ENCODE data around the gene CD44.

CD44 gene

GRCh38 chr11:35109041-35109440 lies 29.9 kb upstream of the CD44 start:
- no peak overlapping the region for H3K4me3 ChIP-seq (replicated peaks; ENCODE audit: low read depth, low read length)
- H3K36me3 ChIP-seq (ENCODE audit: control insufficient read depth, insufficient read depth, low read length), result no peaks in the 10 kb centered on the region
- no peaks in the 10 kb centered on the region for H3K27me3 ChIP-seq (replicated peaks; ENCODE audit: control insufficient read depth, insufficient read depth, low read length)
- no peak for DNase-seq (ENCODE audit: extremely low read depth, insufficient read length)
- TF ChIP-seq CTCF (IDR thresholded peaks at IDR 0.05; ENCODE audit: insufficient read depth, low read length, poor library complexity, severe bottlenecking), result no peak

DNA sequence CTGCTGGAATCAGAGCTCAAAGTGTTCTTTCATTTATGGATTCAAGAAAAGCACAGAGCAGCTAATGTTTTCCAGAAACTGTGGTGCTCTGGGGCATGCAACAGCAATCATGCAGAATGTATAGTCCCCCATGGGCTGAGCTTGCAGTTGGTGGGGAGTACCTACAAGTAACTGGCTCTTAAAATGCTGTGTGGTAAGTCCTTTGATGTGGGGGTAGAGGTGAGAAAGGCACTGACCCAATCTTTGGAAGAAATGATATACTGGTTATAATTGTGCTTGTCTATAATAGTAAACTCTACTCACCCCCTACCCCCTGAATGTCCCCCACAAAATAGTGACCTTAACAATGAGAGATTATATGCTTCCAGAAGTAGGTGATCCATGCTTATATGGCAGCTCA lies 29.1 kb upstream of the CD44 start:
- Histone ChIP-seq H3K27me3 (replicated peaks; ENCODE audit: control insufficient read depth, insufficient read depth, low read length) (no peaks in the 10 kb centered on the region), H3K36me3 (ENCODE audit: control insufficient read depth, insufficient read depth, low read length) (no peaks in the 10 kb centered on the region), H3K4me3 (replicated peaks; ENCODE audit: low read depth, low read length) (no peak overlapping the region)
- TF ChIP-seq CTCF (IDR thresholded peaks at IDR 0.05; ENCODE audit: insufficient read depth, low read length, poor library complexity, severe bottlenecking), result no peak
- no peak for DNase-seq (ENCODE audit: extremely low read depth, insufficient read length)

DNA sequence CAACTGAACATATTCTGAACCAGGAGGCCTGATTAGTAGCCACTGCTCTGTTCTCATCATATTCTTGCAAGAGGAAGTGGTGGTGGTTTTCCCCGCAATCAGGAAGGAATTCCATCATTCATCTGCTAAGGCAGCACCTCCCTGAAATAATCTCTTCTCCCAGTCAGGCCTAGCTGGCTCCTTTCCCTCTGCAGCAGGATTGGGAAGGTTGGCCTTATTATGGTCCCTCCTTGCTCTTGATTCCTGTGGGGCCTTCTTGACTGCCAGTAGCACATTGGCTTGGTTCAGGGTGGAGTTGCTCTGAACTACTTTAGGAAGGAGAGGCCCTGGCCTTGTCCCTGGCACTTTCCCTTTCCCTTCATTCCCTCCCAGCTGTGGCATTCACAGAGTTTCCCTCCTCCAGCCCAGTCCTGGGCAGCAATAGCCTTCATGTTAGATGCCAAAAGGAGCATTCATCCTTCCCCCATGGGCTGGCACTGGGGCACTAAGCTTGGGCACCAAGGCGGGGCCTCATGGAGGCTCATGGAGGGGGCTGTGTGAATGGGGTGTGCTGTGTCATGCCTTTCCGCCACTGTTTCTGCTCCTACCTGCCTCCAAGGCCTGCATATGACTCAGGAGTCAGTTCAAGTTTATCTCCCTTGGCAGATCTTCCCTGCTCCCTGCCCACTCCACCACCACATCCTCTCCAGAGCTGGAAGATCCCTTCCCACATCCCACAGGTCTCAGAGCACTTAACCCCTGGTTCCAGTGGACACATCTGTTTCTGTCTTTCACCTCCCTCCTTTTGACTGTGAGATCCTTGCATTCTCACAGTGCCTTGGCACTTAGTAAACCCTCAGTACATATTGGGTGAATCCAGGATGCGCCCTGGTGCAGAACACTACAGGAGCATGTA lies 27.6 kb upstream of the CD44 start:
- Histone ChIP-seq H3K27me3 (replicated peaks; ENCODE audit: control insufficient read depth, insufficient read depth, low read length) (no peaks in the 10 kb centered on the region), H3K4me3 (replicated peaks; ENCODE audit: low read depth, low read length) (no peak overlapping the region), H3K36me3 (ENCODE audit: control insufficient read depth, insufficient read depth, low read length) (no peaks in the 10 kb centered on the region)
- DNase-seq (ENCODE audit: extremely low read depth, insufficient read length), result no peak
- no peak for TF ChIP-seq CTCF (IDR thresholded peaks at IDR 0.05; ENCODE audit: insufficient read depth, low read length, poor library complexity, severe bottlenecking)

DNA sequence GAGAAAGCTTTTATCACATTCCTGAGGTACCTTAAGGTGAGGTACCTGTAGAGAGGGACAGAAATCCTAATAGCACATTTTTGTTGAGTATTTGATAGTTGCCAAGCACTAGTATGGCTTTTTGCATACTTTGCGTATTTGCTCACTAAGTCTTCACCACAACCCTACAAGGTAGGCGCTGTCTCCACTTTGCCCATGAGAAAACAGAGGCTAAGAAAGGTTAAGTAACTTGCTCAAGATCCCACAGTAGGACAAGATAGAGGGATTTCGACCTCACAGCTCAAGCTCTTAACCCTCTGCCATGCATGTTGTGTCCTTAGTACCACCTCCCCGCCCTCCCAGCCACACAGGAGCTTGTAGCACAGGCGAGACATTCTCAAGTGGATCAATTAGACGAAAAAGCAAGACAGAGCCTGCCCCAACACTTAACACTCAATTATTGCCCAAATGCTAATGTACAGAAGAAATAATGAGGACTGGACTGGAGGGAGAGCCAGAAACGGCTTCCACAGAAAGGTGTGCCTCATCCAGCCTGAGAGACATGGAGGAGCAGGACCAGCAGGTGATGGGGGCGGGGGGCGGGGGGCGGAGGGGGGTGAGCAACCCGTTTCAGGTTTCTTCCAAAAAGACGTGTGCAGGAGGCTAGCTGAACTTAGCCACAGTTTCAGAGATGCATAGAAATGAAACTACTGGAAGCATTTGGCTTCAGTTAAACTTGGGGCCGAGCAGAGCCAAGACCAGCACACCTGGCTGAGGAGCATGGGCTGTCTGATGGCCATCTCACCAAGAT lies 26.7 kb upstream of the CD44 start:
- TF ChIP-seq CTCF (IDR thresholded peaks at IDR 0.05; ENCODE audit: insufficient read depth, low read length, poor library complexity, severe bottlenecking), result no peak

DNA sequence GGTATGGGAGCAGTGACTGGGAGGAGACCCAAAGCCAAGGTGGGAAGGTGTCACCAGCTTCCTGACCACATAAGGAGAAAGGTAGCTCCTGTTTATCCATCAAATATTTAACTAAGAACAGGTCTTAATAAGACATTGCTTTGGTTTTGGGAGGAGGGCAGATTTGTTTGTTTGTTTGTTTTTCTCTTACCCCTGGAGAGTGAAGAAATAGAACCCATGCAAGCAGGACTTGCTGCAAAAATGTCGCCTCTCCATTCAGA lies 26.2 kb upstream of the CD44 start:
- TF ChIP-seq CTCF (IDR thresholded peaks at IDR 0.05; ENCODE audit: insufficient read depth, low read length, poor library complexity, severe bottlenecking), result no peak
- DNase-seq (ENCODE audit: extremely low read depth, insufficient read length), result no peak
- no peaks in the 10 kb centered on the region for H3K27me3 ChIP-seq (replicated peaks; ENCODE audit: control insufficient read depth, insufficient read depth, low read length)
- H3K36me3 ChIP-seq (ENCODE audit: control insufficient read depth, insufficient read depth, low read length), result no peaks in the 10 kb centered on the region
- H3K4me3 ChIP-seq (replicated peaks; ENCODE audit: low read depth, low read length), result no peak overlapping the region

More for the DNA sequence above, 26.7 kb upstream of the CD44 start:
- no peak overlapping the region for H3K4me3 ChIP-seq (replicated peaks; ENCODE audit: low read depth, low read length)
- no peak for DNase-seq (ENCODE audit: extremely low read depth, insufficient read length)
- H3K27me3 ChIP-seq (replicated peaks; ENCODE audit: control insufficient read depth, insufficient read depth, low read length), result no peaks in the 10 kb centered on the region
- no peaks in the 10 kb centered on the region for H3K36me3 ChIP-seq (ENCODE audit: control insufficient read depth, insufficient read depth, low read length)
